ENCODE results near the gene NT5C1A. TPM values are rescaled to one million over a fixed set of nuclear protein-coding genes. Genes with fewer than 3 reads are reported as not detected.

NT5C1A gene
- total and polyA plus RNA-seq, 8 donors: 0.07 to 4.5 (median 1.2) TPM

GRCh38 chr1:39615086-39615673, 56.7 kb downstream of the NT5C1A start:
- Histone ChIP-seq H3K27me3 (no peaks in the 10 kb centered on the region), H3K27ac (no peak overlapping the region), H3K9me3 (no peaks in the 10 kb centered on the region), H3K4me1 (no peaks in the 10 kb centered on the region), H3K36me3 (no peaks in the 10 kb centered on the region), H3K4me3 (no peak overlapping the region)
- intact Hi-C loops (cut with DNase I): no loop called here
- TF ChIP-seq CTCF (IDR thresholded peaks at IDR 0.05): no peak
- FAIRE-seq: no peak
- WGBS, 2 donors: 76 to 77% methylated on average over 8 of the region's 8 CpGs
- ATAC-seq: peak in 1 of 4 donors; percentile 16
- DNase-seq: no peak

- DNase-seq (no peak), ATAC-seq (no peak), FAIRE-seq (no peak)
- intact Hi-C loops (cut with DNase I): loop anchor here in 1 of 3 donors (5.0 kb wide), 1 partner anchor 48 kb away; no protein-coding TSS in a partner anchor
- 94 to 98% methylated on average over 6 of the region's 6 CpGs for WGBS, 2 donors
- Histone ChIP-seq H3K4me3 (no peak overlapping the region), H3K27me3 (no peaks in the 10 kb centered on the region), H3K27ac (no peak overlapping the region), H3K36me3 (no peaks in the 10 kb centered on the region), H3K4me1 (no peaks in the 10 kb centered on the region), H3K9me3 (no peaks in the 10 kb centered on the region)
- TF ChIP-seq CTCF (IDR thresholded peaks at IDR 0.05): no peak
Observed at GRCh38 chr1:39614488-39614887, 57.4 kb downstream of the NT5C1A start.

GRCh38 chr1:39613250-39613649, 58.7 kb downstream of the NT5C1A start:
- ATAC-seq (no peak), FAIRE-seq (no peak), DNase-seq (no peak)
- Histone ChIP-seq H3K4me3 (no peak overlapping the region), H3K27me3 (no peaks in the 10 kb centered on the region), H3K9me3 (no peaks in the 10 kb centered on the region), H3K27ac (no peak overlapping the region), H3K4me1 (no peaks in the 10 kb centered on the region), H3K36me3 (no peaks in the 10 kb centered on the region)
- WGBS, 2 donors: 91 to 92% methylated on average over 6 of the region's 6 CpGs
- intact Hi-C loops (cut with DNase I): loop anchor here in 1 of 3 donors (5.0 kb wide), 1 partner anchor 49 kb away; no protein-coding TSS in a partner anchor
- no peak for TF ChIP-seq CTCF (IDR thresholded peaks at IDR 0.05)

- Histone ChIP-seq H3K4me3 (no peak overlapping the region), H3K27ac (no peak overlapping the region), H3K36me3 (no peaks in the 10 kb centered on the region), H3K4me1 (no peaks in the 10 kb centered on the region), H3K27me3 (no peaks in the 10 kb centered on the region), H3K9me3 (no peaks in the 10 kb centered on the region)
- ATAC-seq (peak in 3 of 4 donors; percentile 26 to 66 (median 63)), DNase-seq (peak in 5 of 6 donors; percentile 31 to 79 (median 67)), FAIRE-seq (no peak)
- intact Hi-C loops (cut with DNase I): loop anchor here in 2 of 3 donors (5.0 to 10.0 kb wide), 4 partner anchors 43 to 113 kb away; no protein-coding TSS in a partner anchor
- 60 to 61% methylated on average over 42 of the region's 42 CpGs for WGBS, 2 donors
- TF ChIP-seq CTCF (IDR thresholded peaks at IDR 0.05): peak; percentile 16 to 64 (median 27)
Observed at GRCh38 chr1:39609618-39610331, 62.1 kb downstream of the NT5C1A start.

Other genes starting within 250 kb of the NT5C1A start
- gene BMP8A, start 180.5 kb downstream of the NT5C1A start, total RNA-seq: 1 to 10 TPM in 5 of 6 donors, under 1 TPM in 1; 0.71 to 6.0 (median 1.7) TPM
- gene BMP8A, start 180.5 kb downstream of the NT5C1A start, polyA plus RNA-seq: under 1 TPM; 0.26 to 0.38 TPM
- 100 to 1,000 TPM; 322 to 675 (median 563) TPM for gene PABPC4, start 95.3 kb downstream of the NT5C1A start, total RNA-seq
- 100 to 1,000 TPM; 166 to 263 TPM for gene PABPC4, start 95.3 kb downstream of the NT5C1A start, polyA plus RNA-seq
- 10 to 100 TPM; 22.9 to 34.6 (median 32.3) TPM for gene HEYL, start 32.5 kb downstream of the NT5C1A start, total RNA-seq
- gene HEYL, start 32.5 kb downstream of the NT5C1A start, polyA plus RNA-seq: 10 to 100 TPM; 12.0 to 19.3 TPM
- 1 to 10 TPM in 4 of 6 donors, under 1 TPM in 2; 0.15 to 7.8 (median 1.9) TPM for gene HPCAL4, start 19.3 kb upstream of the NT5C1A start, total RNA-seq
- under 1 TPM; 0.61 to 0.76 TPM for gene HPCAL4, start 19.3 kb upstream of the NT5C1A start, polyA plus RNA-seq
- 10 to 100 TPM; 18.1 to 36.8 (median 27.1) TPM for gene PPIE, start 66.8 kb upstream of the NT5C1A start, total RNA-seq
- 10 to 100 TPM; 23.7 to 42.5 TPM for gene PPIE, start 66.8 kb upstream of the NT5C1A start, polyA plus RNA-seq
- 1 to 10 TPM in 1 of 6 donors, under 1 TPM in 5; 0.55 to 2.2 (median 0.93) TPM for gene OXCT2, start 99.2 kb upstream of the NT5C1A start, total RNA-seq
- 1 to 10 TPM; 1.7 to 2.3 TPM for gene OXCT2, start 99.2 kb upstream of the NT5C1A start, polyA plus RNA-seq
- gene BMP8B, start 116.8 kb upstream of the NT5C1A start, total RNA-seq: 1 to 10 TPM; 2.4 to 6.4 (median 3.7) TPM
- 1 to 10 TPM; 1.4 to 3.0 TPM for gene BMP8B, start 116.8 kb upstream of the NT5C1A start, polyA plus RNA-seq
- 10 to 100 TPM in 5 of 6 donors, 1 to 10 TPM in 1; 9.9 to 14.5 (median 12.1) TPM for gene TRIT1, start 211.4 kb upstream of the NT5C1A start, total RNA-seq
- 10 to 100 TPM; 14.3 to 17.7 TPM for gene TRIT1, start 211.4 kb upstream of the NT5C1A start, polyA plus RNA-seq
- 10 to 100 TPM in 2 of 6 donors, 1 to 10 TPM in 4; 3.4 to 17.9 (median 7.2) TPM for gene MYCL, start 229.8 kb upstream of the NT5C1A start, total RNA-seq
- gene MYCL, start 229.8 kb upstream of the NT5C1A start, polyA plus RNA-seq: 1 to 10 TPM; 1.4 to 3.0 TPM